ENCODE data around the gene EIF3D. TPM values are rescaled to one million over a fixed set of nuclear protein-coding genes. Genes with fewer than 3 reads are reported as not detected.

EIF3D gene
- total RNA-seq, 1 experiment from 2014 or later = 270 TPM

DNA sequence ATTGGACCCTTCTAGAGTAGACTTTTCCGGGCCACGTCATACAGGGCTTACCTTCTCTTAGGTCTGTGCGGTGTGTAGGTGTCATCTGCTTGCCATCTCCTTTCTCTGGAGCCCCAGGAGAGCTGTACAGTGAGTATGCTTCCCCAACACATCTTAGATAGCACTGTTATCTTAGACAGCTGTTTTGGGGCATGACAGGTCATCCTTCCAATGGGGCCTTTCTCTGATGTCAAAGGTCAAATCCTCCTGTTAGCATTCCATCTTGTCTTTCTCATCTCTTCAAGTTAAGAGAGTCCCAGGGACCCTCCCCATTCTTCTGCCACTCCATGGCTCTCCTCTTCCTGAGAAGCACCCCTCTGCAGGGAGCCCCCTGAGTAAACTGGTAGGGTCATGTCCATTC lies 31.0 kb upstream of the EIF3D start:
- Histone ChIP-seq H3K27ac (no peak overlapping the region), H3F3A (ENCODE audit: insufficient read depth, low read depth) (no peaks in the 10 kb centered on the region; the same call in 1 of the 2 replicates), H3K4me1 (replicated peaks; ENCODE audit: insufficient read depth) (peaks cover 22% of the 10 kb centered on the region), H3K4me2 (no peak overlapping the region), H2AFZ (no peak overlapping the region), H3K9me2 (ENCODE audit: insufficient read depth) (no peaks in the 10 kb centered on the region), H3K79me2 (ENCODE audit: low read depth) (no peaks in the 10 kb centered on the region), H3K4me3 (no peak overlapping the region), H4K20me1 (ENCODE audit: insufficient read depth) (no peaks in the 10 kb centered on the region), H3K9me3 (ENCODE audit: insufficient read depth, low read depth) (no peaks in the 10 kb centered on the region), H3K27me3 (ENCODE audit: insufficient read depth, low read depth) (no peaks in the 10 kb centered on the region), H3K36me3 (ENCODE audit: low read depth) (no peaks in the 10 kb centered on the region)
- DNase-seq = no peak
- TF ChIP-seq, protein P1, sequence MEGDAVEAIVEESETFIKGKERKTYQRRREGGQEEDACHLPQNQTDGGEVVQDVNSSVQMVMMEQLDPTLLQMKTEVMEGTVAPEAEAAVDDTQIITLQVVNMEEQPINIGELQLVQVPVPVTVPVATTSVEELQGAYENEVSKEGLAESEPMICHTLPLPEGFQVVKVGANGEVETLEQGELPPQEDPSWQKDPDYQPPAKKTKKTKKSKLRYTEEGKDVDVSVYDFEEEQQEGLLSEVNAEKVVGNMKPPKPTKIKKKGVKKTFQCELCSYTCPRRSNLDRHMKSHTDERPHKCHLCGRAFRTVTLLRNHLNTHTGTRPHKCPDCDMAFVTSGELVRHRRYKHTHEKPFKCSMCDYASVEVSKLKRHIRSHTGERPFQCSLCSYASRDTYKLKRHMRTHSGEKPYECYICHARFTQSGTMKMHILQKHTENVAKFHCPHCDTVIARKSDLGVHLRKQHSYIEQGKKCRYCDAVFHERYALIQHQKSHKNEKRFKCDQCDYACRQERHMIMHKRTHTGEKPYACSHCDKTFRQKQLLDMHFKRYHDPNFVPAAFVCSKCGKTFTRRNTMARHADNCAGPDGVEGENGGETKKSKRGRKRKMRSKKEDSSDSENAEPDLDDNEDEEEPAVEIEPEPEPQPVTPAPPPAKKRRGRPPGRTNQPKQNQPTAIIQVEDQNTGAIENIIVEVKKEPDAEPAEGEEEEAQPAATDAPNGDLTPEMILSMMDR (conservative IDR thresholded peaks at IDR 0.05) = no peak
- no peak for TF ChIP-seq EZH2 (IDR thresholded peaks at IDR 0.05; ENCODE audit: low read depth)
- POLR2A ChIA-PET (ENCODE audit: unreplicated experiment) = no interaction called here
- BruUV-seq (replicated peaks) = no TSS peak
- CTCF ChIA-PET = interaction anchor here (0.7 kb wide), 2 partner anchors 41 to 504 kb away, joined by 10 to 16 read pairs; no protein-coding TSS in a partner anchor
- intact Hi-C loops (cut with micrococcal nuclease; ENCODE audit: unreplicated experiment) = no loop called here

DNA sequence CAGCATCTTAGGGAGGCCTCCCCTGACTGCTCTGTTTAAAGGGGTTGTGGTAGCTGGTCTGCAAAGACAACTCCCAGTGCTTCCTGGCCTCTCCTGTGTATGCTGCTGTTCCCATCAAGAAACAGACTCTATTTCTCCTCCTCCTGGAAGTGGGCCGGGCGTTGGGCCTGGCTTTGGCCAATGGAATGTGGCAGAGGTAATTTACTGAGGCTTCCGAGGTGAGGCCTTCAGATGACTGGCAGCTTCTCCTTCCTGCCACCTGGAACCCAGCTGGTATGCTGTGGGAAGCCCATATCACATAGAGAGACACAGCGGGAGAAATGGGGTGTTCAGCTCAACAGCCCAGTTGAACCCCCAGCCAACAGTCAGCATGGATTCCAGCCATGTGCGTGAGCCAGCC lies 25.1 kb upstream of the EIF3D start:
- no TSS peak for BruUV-seq (replicated peaks)

DNA sequence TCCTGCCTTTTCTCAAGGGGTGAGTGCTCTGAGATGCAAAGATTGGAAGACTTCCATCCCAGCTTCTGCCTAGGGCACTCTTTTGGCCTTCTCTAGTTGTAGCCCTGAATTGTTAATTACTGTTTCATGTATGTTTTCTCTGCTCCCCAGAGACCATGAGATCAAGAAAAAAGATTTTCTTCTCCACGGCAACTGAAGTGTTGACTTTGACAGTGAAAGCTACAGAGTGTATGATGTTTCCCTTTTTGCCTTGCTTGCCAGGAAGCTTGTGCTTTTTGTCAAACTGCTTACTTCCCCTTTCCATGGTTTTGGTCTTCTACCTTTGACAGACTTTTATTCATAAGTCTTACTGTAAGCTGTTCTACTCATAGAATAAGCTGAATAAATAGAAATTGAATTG lies 23.3 kb upstream of the EIF3D start:
- intact Hi-C loops (cut with micrococcal nuclease; ENCODE audit: unreplicated experiment) = no loop called here
- ChIA-PET CTCF (no interaction called here), POLR2A (ENCODE audit: unreplicated experiment) (no interaction called here)
- no peaks in the 10 kb centered on the region for H3K36me3 ChIP-seq (ENCODE audit: low read depth)
- H3K27me3 ChIP-seq (ENCODE audit: insufficient read depth, low read depth) = peaks cover 20% of the 10 kb centered on the region
- peaks cover 4% of the 10 kb centered on the region for H3K4me1 ChIP-seq (replicated peaks; ENCODE audit: insufficient read depth)
- H3K79me2 ChIP-seq (ENCODE audit: low read depth) = no peaks in the 10 kb centered on the region
- H3F3A ChIP-seq (ENCODE audit: insufficient read depth, low read depth) = peaks cover 2% of the 10 kb centered on the region
- no peak overlapping the region for H3K4me3 ChIP-seq
- no peak overlapping the region for H3K27ac ChIP-seq
- H4K20me1 ChIP-seq (ENCODE audit: insufficient read depth) = no peaks in the 10 kb centered on the region; the same call in 1 of the 2 replicates
- H3K9me3 ChIP-seq (ENCODE audit: insufficient read depth, low read depth) = no peaks in the 10 kb centered on the region
- no peaks in the 10 kb centered on the region for H3K9me2 ChIP-seq (ENCODE audit: insufficient read depth)
- BruUV-seq (replicated peaks) = no TSS peak
- H3K4me2 ChIP-seq = no peak overlapping the region
- no peak for DNase-seq
- no peak overlapping the region for H2AFZ ChIP-seq
- no peak for TF ChIP-seq EZH2 (IDR thresholded peaks at IDR 0.05; ENCODE audit: low read depth)
- TF ChIP-seq, protein P1 (conservative IDR thresholded peaks at IDR 0.05) = no peak

More for the DNA sequence above, 25.1 kb upstream of the EIF3D start:
- Histone ChIP-seq H3K4me2 (no peak overlapping the region), H3K36me3 (ENCODE audit: low read depth) (no peaks in the 10 kb centered on the region), H2AFZ (no peak overlapping the region), H3K9me3 (ENCODE audit: insufficient read depth, low read depth) (no peaks in the 10 kb centered on the region), H3K4me1 (replicated peaks; ENCODE audit: insufficient read depth) (peaks cover 11% of the 10 kb centered on the region; the same call in 1 of the 2 replicates), H3K4me3 (no peak overlapping the region), H3K27me3 (ENCODE audit: insufficient read depth, low read depth) (peaks cover 20% of the 10 kb centered on the region), H4K20me1 (ENCODE audit: insufficient read depth) (no peaks in the 10 kb centered on the region; the same call in 1 of the 2 replicates), H3K27ac (no peak overlapping the region), H3F3A (ENCODE audit: insufficient read depth, low read depth) (no peaks in the 10 kb centered on the region), H3K79me2 (ENCODE audit: low read depth) (no peaks in the 10 kb centered on the region), H3K9me2 (ENCODE audit: insufficient read depth) (no peaks in the 10 kb centered on the region)
- intact Hi-C loops (cut with micrococcal nuclease; ENCODE audit: unreplicated experiment) = no loop called here
- CTCF ChIA-PET = interaction anchor here (0.7 kb wide), 1 partner anchor 202 kb away, joined by 12 read pairs; no protein-coding TSS in a partner anchor
- DNase-seq = peak in 1 of 2 experiments; percentile 25
- POLR2A ChIA-PET (ENCODE audit: unreplicated experiment) = no interaction called here
- TF ChIP-seq, protein P1 (conservative IDR thresholded peaks at IDR 0.05) = no peak
- no peak for TF ChIP-seq EZH2 (IDR thresholded peaks at IDR 0.05; ENCODE audit: low read depth)
